GM18520 (cell line): ENCODE results near the gene ANO8.

Experiments
- ATAC-seq: cut with Tn5 transposase; IDR thresholded peaks from one replicate; pipeline ENCODE4 v1.9.1; 2021; ENCODE audit not compliant: unreplicated experiment

ANO8 gene

GRCh38 chr19:17329366-17330261, 5.0 kb downstream of the ANO8 start:
- no peak for ATAC-seq

- no peak for ATAC-seq
These were observed 5.9 kb downstream of the ANO8 start for GRCh38 chr19:17328517-17329365.

GRCh38 chr19:17327654-17328516, 6.8 kb downstream of the ANO8 start:
- ATAC-seq, result no peak

GRCh38 chr19:17327068-17327653, 7.5 kb downstream of the ANO8 start:
- ATAC-seq, result no peak

DNA sequence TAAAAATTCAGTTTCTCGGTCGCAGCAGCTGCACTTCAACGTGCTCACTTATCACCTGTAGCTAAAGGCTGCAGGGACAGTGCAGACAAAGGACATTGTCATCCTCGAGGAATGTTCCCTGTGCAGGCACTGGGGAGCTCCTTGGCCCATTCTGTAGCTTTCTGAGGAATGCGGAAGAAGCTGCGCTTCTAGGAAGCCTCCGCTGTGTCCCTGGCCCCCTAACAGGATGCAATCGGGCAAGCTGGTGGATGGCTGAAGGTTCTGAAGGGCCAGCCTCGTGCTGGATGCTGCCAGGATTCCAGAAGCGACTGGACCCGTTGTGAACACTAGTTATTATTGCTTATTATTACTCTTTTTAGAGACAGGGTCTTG, 8.1 kb downstream of the ANO8 start:
- ATAC-seq, result no peak

GRCh38 chr19:17325881-17326594, 8.6 kb downstream of the ANO8 start:
- no peak for ATAC-seq

GRCh38 chr19:17325133-17325532, 9.5 kb downstream of the ANO8 start:
- ATAC-seq, result no peak

GRCh38 chr19:17324357-17325114, 10.1 kb downstream of the ANO8 start:
- ATAC-seq, result no peak

GRCh38 chr19:17323964-17324332, 10.7 kb downstream of the ANO8 start:
- ATAC-seq, result no peak

DNA sequence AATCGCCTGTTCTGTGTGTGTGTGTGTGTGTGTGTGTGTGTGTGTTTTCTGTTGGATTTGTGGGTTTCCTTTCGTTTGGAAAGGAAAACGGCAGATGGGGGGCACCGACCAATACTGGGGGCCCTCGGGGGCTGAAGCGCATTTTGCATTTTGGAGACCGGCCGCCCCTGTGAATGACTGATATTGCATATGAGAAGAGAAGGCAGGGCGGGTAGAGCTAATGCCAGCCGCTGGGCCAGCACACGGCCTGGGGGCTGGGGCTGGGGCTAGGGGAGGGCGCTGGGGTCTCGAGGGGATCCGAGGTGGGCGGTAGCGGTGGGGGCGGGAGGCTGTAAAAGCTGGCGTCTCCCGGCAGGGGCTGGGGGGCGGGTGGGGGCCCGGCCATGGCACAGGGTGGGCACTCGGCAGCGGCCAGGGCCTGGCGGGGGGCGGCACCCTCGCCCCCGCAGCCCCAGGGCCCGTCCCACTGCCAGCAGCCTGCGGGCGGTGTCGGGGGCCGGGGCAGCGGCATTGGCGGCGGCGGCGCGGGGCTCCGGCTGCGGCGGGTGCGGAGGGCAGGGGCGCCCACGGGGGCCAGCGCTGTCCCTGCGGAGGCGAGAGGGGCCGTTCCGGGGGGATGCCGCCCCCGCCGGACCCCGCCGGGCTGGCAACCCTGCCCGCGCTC, 11.2 kb downstream of the ANO8 start:
- ATAC-seq, result no peak

DNA sequence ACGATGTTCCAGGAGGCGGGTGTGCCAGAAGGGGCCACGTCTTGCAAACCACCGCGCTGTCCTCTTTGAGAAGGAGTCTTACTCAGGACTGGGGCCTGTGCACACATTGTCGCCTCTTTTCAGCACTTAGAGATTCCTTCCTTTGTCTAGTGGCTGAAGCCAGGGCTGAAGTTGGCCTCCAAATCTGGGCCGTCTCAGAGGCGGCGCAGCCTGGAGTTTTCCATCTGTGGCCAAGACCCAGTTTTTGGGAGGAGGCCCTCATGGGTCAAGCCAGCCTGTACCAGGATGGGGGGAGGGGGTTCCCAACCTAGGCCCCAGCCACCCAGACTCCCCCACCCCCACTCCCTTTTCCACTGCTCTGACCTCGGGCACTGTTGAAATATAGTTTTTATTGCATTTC, 11.8 kb downstream of the ANO8 start:
- no peak for ATAC-seq

DNA sequence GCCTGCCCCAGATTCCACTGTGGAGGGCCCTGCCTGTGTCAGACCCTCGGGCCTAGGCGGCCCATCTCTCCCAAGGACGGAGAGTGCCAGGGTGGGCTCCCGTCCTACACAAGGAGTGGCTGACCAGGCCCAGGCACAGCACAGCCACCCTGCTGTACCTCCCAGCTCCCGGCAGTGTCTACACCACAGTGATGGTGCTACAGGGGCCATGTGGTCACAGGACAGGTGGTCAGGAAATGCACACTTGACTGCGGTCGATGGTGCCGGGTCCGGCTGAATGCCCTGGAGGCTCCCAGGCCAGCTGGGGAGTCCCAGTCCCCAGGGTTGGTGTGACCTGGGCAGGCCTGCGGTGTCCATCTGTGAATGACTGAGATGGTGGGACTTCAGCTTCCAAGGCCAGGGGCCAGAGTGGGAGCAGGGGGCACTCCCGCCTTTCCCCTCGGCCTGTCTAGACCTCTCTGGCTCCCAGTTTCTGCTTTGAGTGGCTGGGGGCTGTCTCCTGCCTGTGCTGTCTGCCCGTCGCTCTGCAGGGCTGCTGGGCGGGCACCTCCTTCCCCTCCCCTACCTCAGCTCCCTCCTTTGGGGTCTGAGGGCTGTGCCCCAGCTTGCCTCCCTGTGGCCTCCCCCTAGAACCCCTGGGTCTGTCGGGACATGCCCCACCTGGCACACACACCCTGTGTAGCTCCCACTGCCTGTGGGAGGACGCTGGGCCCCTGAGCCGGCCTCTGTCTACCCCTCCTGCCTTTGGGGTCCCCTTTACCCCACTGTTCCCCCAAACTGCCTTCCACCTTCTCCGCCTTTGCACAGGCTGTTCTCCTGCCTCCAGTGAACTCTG, 12.8 kb downstream of the ANO8 start:
- ATAC-seq, result no peak

DNA sequence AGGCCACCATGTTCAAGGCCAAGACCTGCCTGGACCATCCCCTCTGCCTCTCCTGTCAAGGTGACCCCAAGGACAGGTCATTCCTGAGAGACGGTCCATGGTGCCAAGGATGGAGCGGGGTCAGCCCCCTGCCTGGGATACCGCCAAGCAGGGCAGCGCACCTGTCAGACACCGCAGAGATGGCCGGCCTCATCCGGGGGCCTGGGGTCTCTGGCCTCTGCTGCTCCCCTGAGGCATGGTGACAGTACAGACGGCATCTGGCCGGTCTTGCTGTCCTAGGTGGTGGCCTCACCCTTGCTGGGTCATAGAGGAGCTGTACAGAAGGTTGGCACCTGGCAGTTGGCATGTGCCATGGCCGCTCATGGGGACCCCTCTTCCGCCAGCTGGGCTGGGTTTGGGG, 14.2 kb downstream of the ANO8 start:
- ATAC-seq, result no peak

DNA sequence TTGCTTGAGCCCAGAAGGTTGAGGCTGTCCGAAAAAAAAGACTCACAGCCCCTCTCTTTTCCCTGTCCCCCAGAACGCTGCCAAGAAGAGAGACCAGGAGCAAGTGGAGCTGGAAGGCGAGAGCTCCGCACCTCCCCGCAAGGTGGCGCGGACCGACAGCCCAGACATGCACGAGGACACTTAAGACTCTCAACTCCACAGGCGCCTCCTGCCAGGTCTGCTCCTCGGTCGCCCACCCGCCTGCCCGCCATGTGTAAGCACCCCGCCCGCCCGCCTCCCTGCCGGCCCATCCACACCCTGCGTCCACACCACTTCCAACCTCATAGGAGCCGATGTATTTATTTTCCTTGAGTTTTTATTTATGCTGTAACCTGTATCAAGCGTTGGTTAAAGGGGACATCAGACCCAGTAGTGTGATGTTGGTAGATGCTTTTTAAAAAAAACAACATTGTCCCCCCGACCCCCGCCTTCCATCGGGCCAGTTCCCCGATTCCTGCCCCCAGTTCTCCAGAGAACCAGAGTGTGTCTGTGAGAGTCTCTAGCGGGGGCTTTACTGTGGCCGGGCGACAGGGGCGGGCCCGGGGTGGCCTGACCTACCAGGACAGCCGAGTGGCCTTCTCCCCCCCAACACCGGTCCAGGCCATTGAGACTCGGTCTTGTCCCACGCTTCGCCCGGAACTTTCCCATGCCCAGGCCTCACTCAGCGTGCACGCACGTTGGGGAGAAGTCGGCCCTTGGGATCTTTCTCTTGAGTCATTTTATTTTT, 15.0 kb downstream of the ANO8 start:
- no peak for ATAC-seq

DNA sequence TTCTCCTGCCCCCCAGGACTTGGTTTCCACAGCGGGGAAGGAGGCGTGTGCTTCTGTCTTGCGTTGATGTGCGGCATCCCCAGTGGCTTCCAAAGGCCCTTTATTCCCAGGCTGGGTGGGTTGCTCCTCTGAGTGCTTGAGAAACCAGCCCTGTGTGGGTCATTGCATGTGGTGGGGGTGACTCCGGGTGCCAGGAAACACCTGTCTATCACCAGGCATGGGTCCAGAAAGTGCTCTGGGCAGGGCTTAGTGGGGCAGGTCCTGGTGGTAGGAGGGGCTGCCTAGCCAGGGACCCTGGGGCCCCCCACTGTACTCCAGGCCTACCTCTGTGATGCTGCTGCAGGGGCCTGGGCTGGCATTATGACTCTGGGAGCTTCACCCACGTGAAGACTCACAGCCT, 15.7 kb downstream of the ANO8 start:
- ATAC-seq, result no peak

GRCh38 chr19:17314007-17314593, 20.6 kb downstream of the ANO8 start:
- ATAC-seq, result no peak
